GM12878 (cell line): ENCODE measurements around the gene NET1. TPM values are rescaled to one million over a fixed set of nuclear protein-coding genes. Genes with fewer than 3 reads are reported as not detected.

Experiments used
- ATAC-seq: fragments of 200-7000 bp; cut with Tn5 transposase; 3 replicates; pipeline ENCODE4 v1.9.1; 2020; ENCODE audit warnings: mild to moderate bottlenecking, moderate library complexity
- BruUV-seq: library from RNA; stranded (reverse); fragments of 400-500 nt; replicated peaks from 2 replicates; lab custom pipeline; 2021; lab: Mats Ljungman, UMichigan
- CTCF ChIA-PET: fragments of 300-600 bp; sonication (Branson Sonifier 250); formaldehyde crosslinking; extraction: SDS; loops from one replicate; lab custom pipeline; 2021; ENCODE audit warnings: inconsistent platforms; lab: Yijun Ruan, JAX
- POLR2A ChIA-PET: fragments of 350-600 bp; formaldehyde crosslinking; extraction: SDS; loops from one replicate; lab custom pipeline; 2021; ENCODE audit warnings: inconsistent platforms; lab: Charles Lee
- RAD21 ChIA-PET: fragments of 300-600 bp; sonication (Branson Sonifier 250); formaldehyde crosslinking; loops from one replicate; lab custom pipeline; 2023; ENCODE audit warnings: antibody characterized with exemption; ENCODE audit not compliant: unreplicated experiment; lab: Charles Lee
- SMC1A ChIA-PET: fragments of 300-600 bp; sonication (Branson Sonifier 250); formaldehyde crosslinking; loops from one replicate; lab custom pipeline; 2023; ENCODE audit not compliant: unreplicated experiment, uncharacterized antibody; lab: Charles Lee
- DNase-seq: peaks from one replicate; pipeline ENCODE4 v3.0.0-alpha.2; 2011; ENCODE audit warnings: low read depth, low spot score
- FAIRE-seq: peaks from 3 replicates; lab custom pipeline; 2011; peaks lifted over from hg19 to GRCh38; lab: Jason Lieb, UNC
- H2AFZ ChIP-seq: 2 replicates; pipeline ENCODE4 v1.6.0; 2011; ENCODE audit warnings: low read depth, low read length, control low read depth; ENCODE audit not compliant: control insufficient read depth
- H3K27ac ChIP-seq: 2 replicates; pipeline ENCODE4 v1.5.1; 2011; ENCODE audit warnings: control low read depth; ENCODE audit not compliant: control insufficient read depth, insufficient read depth
- H3K27me3 ChIP-seq, 2 experiments: replicated peaks in 1 of 2; 2 replicates each; pipeline versions ENCODE4 v1.6.0 to v1.6.1; 2011; ENCODE audit warnings: low read length in 1 of 2; ENCODE audit not compliant: control insufficient read depth in 2 of 2, insufficient read depth in 2 of 2
- H3K36me3 ChIP-seq, 2 experiments: 2 replicates each; pipeline ENCODE4 v1.5.1; 2011; ENCODE audit warnings: low read length in 1 of 2; ENCODE audit not compliant: control insufficient read depth in 2 of 2, insufficient read depth in 2 of 2
- H3K4me1 ChIP-seq: 2 replicates; pipeline ENCODE4 v1.6.1; 2011; ENCODE audit warnings: mild to moderate bottlenecking, low read length, moderate library complexity, mixed read lengths; ENCODE audit not compliant: control insufficient read depth, insufficient read depth
- H3K4me2 ChIP-seq: 2 replicates; pipeline ENCODE4 v1.6.0; 2011; ENCODE audit warnings: control low read depth; ENCODE audit not compliant: control insufficient read depth, insufficient read depth
- H3K4me3 ChIP-seq: fragments of 200-600 bp; sonication (generic); 2 replicates; pipeline ENCODE4 v1.5.1; 2016
- H3K79me2 ChIP-seq: 2 replicates; pipeline ENCODE4 v1.6.0; 2011; ENCODE audit warnings: low read length; ENCODE audit not compliant: control insufficient read depth, insufficient read depth
- H3K9ac ChIP-seq: 2 replicates; pipeline ENCODE4 v1.8.0; 2011; ENCODE audit warnings: low read length, control low read depth, mixed read lengths; ENCODE audit not compliant: control insufficient read depth, insufficient read depth
- H3K9me3 ChIP-seq: replicated peaks from 3 replicates; pipeline ENCODE4 v1.5.1; 2011; ENCODE audit warnings: mild to moderate bottlenecking, low read length; ENCODE audit not compliant: control insufficient read depth, insufficient read depth
- H4K20me1 ChIP-seq: 2 replicates; pipeline ENCODE4 v1.6.0; 2011; ENCODE audit not compliant: control insufficient read depth, insufficient read depth
- RUNX3 ChIP-seq: IDR thresholded peaks from 2 replicates; pipeline ENCODE4 v1.6.1; 2012; ENCODE audit warnings: low read length, inconsistent platforms
- SMARCA5 ChIP-seq: fragments of 450-650 bp; IDR thresholded peaks from 2 replicates; pipeline ENCODE4 v1.6.1; 2017; ENCODE audit warnings: mild to moderate bottlenecking
- WGBS: methylation state at CpG from one replicate; pipeline ENCODE4 v1.1.6; 2016; ENCODE audit warnings: low lambda C conversion rate; ENCODE audit not compliant: insufficient replicate concordance, insufficient coverage; ENCODE audit errors: missing lambda C conversion rate; 5-methylcytosine and 5-hydroxymethylcytosine counted together
- in situ Hi-C: fragments of 300-500 bp; cut with MboI; formaldehyde crosslinking; loops from 9 replicates; pipeline ENCODE4 v1.14.3; 2018; ENCODE audit warnings: mixed read lengths
- intact Hi-C: fragments of 100-400 bp; cut with micrococcal nuclease; formaldehyde crosslinking; loops from one replicate; pipeline ENCODE4 v1.14.2; 2022; ENCODE audit not compliant: unreplicated experiment
- polyA plus RNA-seq, 11 experiments: library from polyadenylated mRNA; depleted of rRNA in 4 of 11; unstranded in 6 of 11; stranded (reverse) in 5 of 11; fragments of >200 nt; fragmentation: Nextera tagmentation in 4 of 11; fragmentation: Illumina TruSeq in 1 of 11; extraction: Ambion mirVana in 4 of 11; extraction: Trizol in 1 of 11; gene quantifications; 1 replicate in 1 of 11; 2 replicates in 10 of 11; pipeline versions ENCODE4 v1.2.1 to v1.2.3, GENCODE V29; 2011 to 2016; ENCODE audit warnings: inconsistent platforms in 2 of 11, missing spikeins in 2 of 11, low read depth in 1 of 11
- total RNA-seq, 4 experiments: library from RNA; depleted of rRNA in 3 of 4; stranded (reverse); fragments of >200 nt in 3 of 4; fragmentation: Illumina TruSeq in 1 of 4; extraction: Trizol in 1 of 4; gene quantifications; 2 replicates each; pipeline versions ENCODE4 v1.2.1 to v1.2.3, GENCODE V29; 2013 to 2021

The NET1 gene
- total and polyA plus RNA-seq, 10 of the 15 experiments (the other 5 are each of a cell fraction or from before 2014, with no cell fraction given): 6.5 to 22.7 (median 18.4) TPM

DNA sequence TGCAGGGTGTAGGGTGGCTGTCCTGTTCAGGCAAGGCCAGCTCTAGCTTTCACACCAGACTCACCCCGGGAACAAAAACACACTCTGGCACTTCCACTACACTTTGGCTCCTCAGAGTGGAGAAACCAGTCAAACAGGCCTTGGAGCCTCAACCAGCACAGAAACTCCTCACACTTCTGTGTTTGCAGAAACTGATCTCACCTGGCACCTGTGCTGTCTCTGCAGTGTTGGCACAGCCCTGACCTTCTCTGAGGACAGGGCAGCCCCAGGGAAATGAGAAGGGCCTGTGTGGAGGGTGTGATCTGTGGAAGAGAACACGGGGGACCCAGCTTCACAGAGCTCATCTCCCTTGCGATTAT lies 91.1 kb downstream of the NET1 start:
- intact Hi-C loops: no loop called here
- SMC1A ChIA-PET: no interaction called here
- POLR2A ChIA-PET: no interaction called here
- BruUV-seq: no TSS peak
- Histone ChIP-seq H3K79me2 (no peaks in the 10 kb centered on the region), H3K36me3 (no peaks in the 10 kb centered on the region), H3K4me2 (no peak overlapping the region), H3K9me3 (no peaks in the 10 kb centered on the region), H3K4me1 (no peaks in the 10 kb centered on the region), H2AFZ (no peak overlapping the region), H3K9ac (no peak overlapping the region), H4K20me1 (no peaks in the 10 kb centered on the region), H3K4me3 (no peak overlapping the region), H3K27me3 (peaks cover 0 to 7% of the 10 kb centered on the region in 2 experiments; a peak in 3 of 4 replicates), H3K27ac (no peak overlapping the region)
- in situ Hi-C loops: no loop called here
- no peak for TF ChIP-seq RUNX3
- FAIRE-seq: no peak
- no peak for ATAC-seq
- WGBS: 55% methylated on average over 3 of the region's 3 CpGs
- RAD21 ChIA-PET: interaction anchor here (1.0 kb wide), 1 partner anchor 126 kb away, joined by 3 read pairs; no protein-coding TSS in a partner anchor
- CTCF ChIA-PET: no interaction called here
- DNase-seq: no peak

GRCh38 chr10:5504146-5505072 lies 92.1 kb downstream of the NET1 start:
- intact Hi-C loops (no loop called here), in situ Hi-C loops (no loop called here)
- DNase-seq (no peak), FAIRE-seq (no peak), ATAC-seq (no peak)
- no peak for TF ChIP-seq SMARCA5
- ChIA-PET RAD21 (interaction anchor here (1.0 kb wide), 1 partner anchor 125 kb away, joined by 3 read pairs; no protein-coding TSS in a partner anchor), SMC1A (interaction anchor here (1.4 kb wide), 1 partner anchor 15 kb away, joined by 3 read pairs; no protein-coding TSS in a partner anchor), CTCF (no interaction called here), POLR2A (no interaction called here)
- Histone ChIP-seq H2AFZ (no peak overlapping the region), H3K27me3 (peaks cover 0 to 7% of the 10 kb centered on the region in 2 experiments; a peak in 3 of 4 replicates), H3K27ac (no peak overlapping the region), H3K4me2 (no peak overlapping the region), H3K9ac (no peak overlapping the region), H3K4me3 (no peak overlapping the region), H3K36me3 (no peaks in the 10 kb centered on the region), H3K4me1 (no peaks in the 10 kb centered on the region), H3K79me2 (no peaks in the 10 kb centered on the region), H3K9me3 (no peaks in the 10 kb centered on the region), H4K20me1 (no peaks in the 10 kb centered on the region)
- 21% methylated on average over 18 of the region's 18 CpGs for WGBS
- no TSS peak for BruUV-seq
